K562 (cell line): Measurements from ENCODE around the gene ERCC6.

Source experiments
- ETV5 ChIP-seq: sonication (generic); formaldehyde crosslinking; IDR thresholded peaks from 2 replicates; pipeline ENCODE4 v1.4.0; 2020; ENCODE audit warnings: low read depth, mild to moderate bottlenecking, missing genetic modification reagents
- EWSR1 ChIP-seq: fragments of 450-650 bp; IDR thresholded peaks from 2 replicates; pipeline ENCODE4 v1.6.1; 2018; ENCODE audit warnings: borderline replicate concordance, mild to moderate bottlenecking, low read depth, moderate library complexity; ENCODE audit not compliant: partially characterized antibody
- POLR2AphosphoS2 ChIP-seq: IDR thresholded peaks from 2 replicates; pipeline ENCODE4 v1.6.1; 2012; ENCODE audit warnings: low read length, improper control_type of control experiment
- SAP30 ChIP-seq: fragments of 200-600 bp; sonication (generic); IDR thresholded peaks from 2 replicates; pipeline ENCODE4 v1.6.1; 2012; ENCODE audit warnings: borderline replicate concordance, low read depth, mild to moderate bottlenecking, moderate library complexity, low read length, control low read depth, inconsistent platforms; ENCODE audit not compliant: insufficient read depth, poor library complexity, severe bottlenecking
- SMC3 ChIP-seq: conservative IDR thresholded peaks from 2 replicates; pipeline ENCODE4 v1.6.1; 2011; ENCODE audit warnings: low read depth, low read length, improper control_type of control experiment; ENCODE audit not compliant: insufficient read depth
- TEAD2 ChIP-seq: fragments of 450-650 bp; IDR thresholded peaks from 2 replicates; pipeline ENCODE4 v1.6.1; 2016; ENCODE audit warnings: missing genetic modification characterization, control low read depth, missing compliant biosample characterization
- ZNF354B ChIP-seq: fragments of 250-450 bp; sonication (Bioruptor Pico); IDR thresholded peaks from 2 replicates; pipeline ENCODE4 v1.4.0; 2020
- ZSCAN29 ChIP-seq: fragments of 450-650 bp; IDR thresholded peaks from 2 replicates; pipeline ENCODE4 v1.6.1; 2017
- TF ChIP-seq, protein P1 (sequence below): fragments of 250-450 bp; sonication (Bioruptor Pico); IDR thresholded peaks from 2 replicates; pipeline ENCODE4 v1.4.0; 2020; ENCODE audit warnings: mild to moderate bottlenecking
- TF ChIP-seq, protein P2 (sequence below), 2 experiments: fragments of 450-650 bp in 1 of 2; IDR thresholded peaks; 2 replicates each; pipeline ENCODE4 v1.6.1; 2011 to 2017; ENCODE audit warnings: low read depth in 2 of 2, antibody characterized with exemption in 1 of 2, borderline replicate concordance in 1 of 2, low read length in 1 of 2, mild to moderate bottlenecking in 1 of 2, mixed read lengths in 1 of 2; ENCODE audit not compliant: control insufficient read depth in 1 of 2

GRCh38 chr10:49523301-49523700 is 15.6 kb downstream of the ERCC6 start:
- no peak for TF ChIP-seq SAP30
- TF ChIP-seq ZSCAN29 = no peak
- TF ChIP-seq SMC3 = no peak
- TF ChIP-seq ZNF354B = no peak
- no peak for TF ChIP-seq TEAD2 (tag)
- no peak for TF ChIP-seq POLR2AphosphoS2
- no peak for TF ChIP-seq ETV5 (CRISPR knock-in tag)
- TF ChIP-seq, protein P1, sequence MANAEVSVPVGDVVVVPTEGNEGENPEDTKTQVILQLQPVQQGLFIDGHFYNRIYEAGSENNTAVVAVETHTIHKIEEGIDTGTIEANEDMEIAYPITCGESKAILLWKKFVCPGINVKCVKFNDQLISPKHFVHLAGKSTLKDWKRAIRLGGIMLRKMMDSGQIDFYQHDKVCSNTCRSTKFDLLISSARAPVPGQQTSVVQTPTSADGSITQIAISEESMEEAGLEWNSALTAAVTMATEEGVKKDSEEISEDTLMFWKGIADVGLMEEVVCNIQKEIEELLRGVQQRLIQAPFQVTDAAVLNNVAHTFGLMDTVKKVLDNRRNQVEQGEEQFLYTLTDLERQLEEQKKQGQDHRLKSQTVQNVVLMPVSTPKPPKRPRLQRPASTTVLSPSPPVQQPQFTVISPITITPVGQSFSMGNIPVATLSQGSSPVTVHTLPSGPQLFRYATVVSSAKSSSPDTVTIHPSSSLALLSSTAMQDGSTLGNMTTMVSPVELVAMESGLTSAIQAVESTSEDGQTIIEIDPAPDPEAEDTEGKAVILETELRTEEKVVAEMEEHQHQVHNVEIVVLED (CRISPR knock-in tag) = no peak
- TF ChIP-seq, protein P2, sequence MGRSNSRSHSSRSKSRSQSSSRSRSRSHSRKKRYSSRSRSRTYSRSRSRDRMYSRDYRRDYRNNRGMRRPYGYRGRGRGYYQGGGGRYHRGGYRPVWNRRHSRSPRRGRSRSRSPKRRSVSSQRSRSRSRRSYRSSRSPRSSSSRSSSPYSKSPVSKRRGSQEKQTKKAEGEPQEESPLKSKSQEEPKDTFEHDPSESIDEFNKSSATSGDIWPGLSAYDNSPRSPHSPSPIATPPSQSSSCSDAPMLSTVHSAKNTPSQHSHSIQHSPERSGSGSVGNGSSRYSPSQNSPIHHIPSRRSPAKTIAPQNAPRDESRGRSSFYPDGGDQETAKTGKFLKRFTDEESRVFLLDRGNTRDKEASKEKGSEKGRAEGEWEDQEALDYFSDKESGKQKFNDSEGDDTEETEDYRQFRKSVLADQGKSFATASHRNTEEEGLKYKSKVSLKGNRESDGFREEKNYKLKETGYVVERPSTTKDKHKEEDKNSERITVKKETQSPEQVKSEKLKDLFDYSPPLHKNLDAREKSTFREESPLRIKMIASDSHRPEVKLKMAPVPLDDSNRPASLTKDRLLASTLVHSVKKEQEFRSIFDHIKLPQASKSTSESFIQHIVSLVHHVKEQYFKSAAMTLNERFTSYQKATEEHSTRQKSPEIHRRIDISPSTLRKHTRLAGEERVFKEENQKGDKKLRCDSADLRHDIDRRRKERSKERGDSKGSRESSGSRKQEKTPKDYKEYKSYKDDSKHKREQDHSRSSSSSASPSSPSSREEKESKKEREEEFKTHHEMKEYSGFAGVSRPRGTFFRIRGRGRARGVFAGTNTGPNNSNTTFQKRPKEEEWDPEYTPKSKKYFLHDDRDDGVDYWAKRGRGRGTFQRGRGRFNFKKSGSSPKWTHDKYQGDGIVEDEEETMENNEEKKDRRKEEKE (IDR thresholded peaks at IDR 0.05; ENCODE audit: borderline replicate concordance in 1 of 2, control insufficient read depth in 1 of 2, low read depth in 2 of 2, low read length in 1 of 2) = no peak
- TF ChIP-seq EWSR1 = no peak
